Colonic mucosa (tissue), 4 donors: ENCODE measurements around the gene ZNF574. TPM values are rescaled to one million over a fixed set of nuclear protein-coding genes. Genes with fewer than 3 reads are reported as not detected.

Source experiments
- DNase-seq: peaks from one replicate; pipeline ENCODE4 v3.0.0-alpha.2; 2020
- H3K27ac ChIP-seq: fragments of 200-600 bp; one replicate; pipeline ENCODE4 v1.8.0; 2021
- H3K27me3 ChIP-seq: fragments of 200-600 bp; one replicate; pipeline ENCODE4 v1.8.0; 2021
- H3K36me3 ChIP-seq: fragments of 200-600 bp; one replicate; pipeline ENCODE4 v1.8.0; 2021
- H3K4me1 ChIP-seq: fragments of 200-600 bp; one replicate; pipeline ENCODE4 v1.8.0; 2021; ENCODE audit warnings: mild to moderate bottlenecking
- H3K4me3 ChIP-seq: fragments of 200-600 bp; one replicate; pipeline ENCODE4 v1.8.0; 2021
- H3K9ac ChIP-seq, 2 donors: one replicate each; pipeline ENCODE4 v1.7.0; 2013; ENCODE audit warnings: control low read depth in 2 of 2, low read depth in 2 of 2, low read length in 2 of 2
- H3K9me3 ChIP-seq: fragments of 200-600 bp; one replicate; pipeline ENCODE4 v1.8.0; 2021
- CTCF ChIP-seq: fragments of 200-600 bp; IDR thresholded peaks from one replicate; pipeline ENCODE4 v1.8.0; 2022; ENCODE audit warnings: antibody characterized with exemption, mild to moderate bottlenecking
- intact Hi-C: fragments of 100-400 bp; cut with DNase I; formaldehyde crosslinking; loops from one replicate; pipeline ENCODE4 v1.14.1; 2022
- total RNA-seq, 2 donors: library from RNA; stranded (reverse); fragmentation: NEBNext Ultra II Directional in 1 of 2; extraction: Animal tissue kit (Norgen Biotek cat#: 25700) in 1 of 2; gene quantifications; one replicate each; pipeline ENCODE4 v1.2.1, GENCODE V29; 2021
- donor health status: healthy.
- donor health status: DM: no; HTN: no; CAD: no.
- donor health status: DM: no; HTN: no; CAD: no.

Gene ZNF574
- total RNA-seq, 2 donors from 2014 or later = 14.7 to 15.9 TPM

- Histone ChIP-seq H3K4me3 (peak overlapping the region; percentile 80), H3K9me3 (no peaks in the 10 kb centered on the region), H3K27ac (peak overlapping the region; percentile 97), H3K27me3 (no peaks in the 10 kb centered on the region), H3K9ac (peak overlapping the region; percentile 90 to 91), H3K36me3 (peaks cover 3% of the 10 kb centered on the region), H3K4me1 (no peaks in the 10 kb centered on the region)
- intact Hi-C loops = no loop called here
- DNase-seq = peak; percentile 52
- no peak for TF ChIP-seq CTCF
Observed at GRCh38 chr19:42074513-42075363, 1.2 kb upstream of the ZNF574 start.

GRCh38 chr19:42075364-42075615 is 676 bp upstream of the ZNF574 start:
- Histone ChIP-seq H3K36me3 (peaks cover 9% of the 10 kb centered on the region), H3K27ac (peak overlapping the region; percentile 97), H3K4me1 (no peaks in the 10 kb centered on the region), H3K27me3 (no peaks in the 10 kb centered on the region), H3K9me3 (no peaks in the 10 kb centered on the region), H3K9ac (peak overlapping the region; percentile 90 to 91), H3K4me3 (peak overlapping the region; percentile 80)
- DNase-seq = no peak
- intact Hi-C loops = no loop called here
- TF ChIP-seq CTCF = no peak

GRCh38 chr19:42076380-42076944 is 496 bp downstream of the ZNF574 start:
- intact Hi-C loops = no loop called here

GRCh38 chr19:42078058-42078457 is 2.1 kb downstream of the ZNF574 start:
- Histone ChIP-seq H3K27me3 (no peaks in the 10 kb centered on the region), H3K27ac (no peak overlapping the region), H3K36me3 (peaks cover 19% of the 10 kb centered on the region), H3K9ac (no peak overlapping the region), H3K4me3 (no peak overlapping the region), H3K9me3 (no peaks in the 10 kb centered on the region), H3K4me1 (peaks cover 7% of the 10 kb centered on the region)
- intact Hi-C loops = no loop called here
- no peak for DNase-seq
- TF ChIP-seq CTCF = no peak

More at GRCh38 chr19:42076380-42076944, 496 bp downstream of the ZNF574 start:
- peak overlapping the region; percentile 83 for H3K27ac ChIP-seq
- DNase-seq = peak; percentile 51
- peaks cover 6% of the 10 kb centered on the region for H3K4me1 ChIP-seq
- H3K36me3 ChIP-seq = peaks cover 19% of the 10 kb centered on the region
- peak overlapping the region; percentile 82 to 95 for H3K9ac ChIP-seq
- H3K27me3 ChIP-seq = no peaks in the 10 kb centered on the region
- no peak for TF ChIP-seq CTCF
- H3K4me3 ChIP-seq = peak overlapping the region; percentile 80
- H3K9me3 ChIP-seq = no peaks in the 10 kb centered on the region

GRCh38 chr19:42078538-42079275 is 2.7 kb downstream of the ZNF574 start:
- no peaks in the 10 kb centered on the region for H3K9me3 ChIP-seq
- peaks cover 7% of the 10 kb centered on the region for H3K4me1 ChIP-seq
- no peaks in the 10 kb centered on the region for H3K27me3 ChIP-seq
- H3K9ac ChIP-seq = no peak overlapping the region
- H3K4me3 ChIP-seq = no peak overlapping the region
- H3K27ac ChIP-seq = no peak overlapping the region
- intact Hi-C loops = no loop called here
- DNase-seq = no peak
- H3K36me3 ChIP-seq = peaks cover 19% of the 10 kb centered on the region
- TF ChIP-seq CTCF = no peak
